Heart left ventricle (tissue), 16 donors: ENCODE data around the gene USP6. TPM values are rescaled to one million over a fixed set of nuclear protein-coding genes. Genes with fewer than 3 reads are reported as not detected.

Experiments
- ATAC-seq, 4 donors: fragments of 200-7000 bp; cut with Tn5 transposase; one replicate each; pipeline ENCODE4 v1.9.1; 2020 to 2022; ENCODE audit warnings: moderate library complexity in 4 of 4, mild to moderate bottlenecking in 3 of 4, moderate number of reproducible peaks in 1 of 4
- DNase-seq, 5 donors: peaks; one replicate each; pipeline ENCODE4 v3.0.0-alpha.2; 2020
- H3K27ac ChIP-seq, 12 donors: fragments of 200-600 bp; sonication (generic) in 4 of 12; one replicate each; pipeline versions ENCODE4 v1.5.0 to v1.8.0; 2016 to 2022; ENCODE audit warnings: mild to moderate bottlenecking in 2 of 12
- H3K27me3 ChIP-seq, 9 donors: fragments of 200-600 bp; sonication (generic) in 2 of 9; one replicate each; pipeline versions ENCODE4 v1.5.1 to v1.8.0; 2016 to 2022; ENCODE audit warnings: mild to moderate bottlenecking in 3 of 9
- H3K36me3 ChIP-seq, 9 donors: fragments of 200-600 bp; sonication (generic) in 2 of 9; one replicate each; pipeline versions ENCODE4 v1.5.0 to v1.8.0; 2018 to 2022; ENCODE audit warnings: mild to moderate bottlenecking in 2 of 9
- H3K4me1 ChIP-seq, 12 donors: fragments of 200-600 bp; sonication (generic) in 4 of 12; one replicate each; pipeline versions ENCODE4 v1.5.0 to v1.8.0; 2016 to 2022; ENCODE audit warnings: mild to moderate bottlenecking in 3 of 12
- H3K4me3 ChIP-seq, 12 donors: fragments of 200-600 bp; sonication (generic) in 4 of 12; one replicate each; pipeline versions ENCODE4 v1.5.0 to v1.8.0; 2017 to 2022; ENCODE audit warnings: mild to moderate bottlenecking in 9 of 12, moderate library complexity in 4 of 12
- H3K9me3 ChIP-seq, 12 donors: fragments of 200-600 bp; sonication (generic) in 4 of 12; one replicate each; pipeline versions ENCODE4 v1.5.0 to v1.8.0; 2016 to 2022; ENCODE audit warnings: mild to moderate bottlenecking in 1 of 12
- CTCF ChIP-seq, 12 donors: fragments of 200-600 bp; sonication (generic) in 4 of 12; IDR thresholded peaks; one replicate each; pipeline versions ENCODE4 v1.5.0 to v1.8.0; 2018 to 2022; ENCODE audit warnings: antibody characterized with exemption in 12 of 12, mild to moderate bottlenecking in 5 of 12
- POLR2A ChIP-seq, 2 donors: fragments of 450-650 bp; IDR thresholded peaks; one replicate each; pipeline ENCODE4 v1.6.1; 2017; ENCODE audit warnings: antibody characterized with exemption in 2 of 2, mild to moderate bottlenecking in 2 of 2, moderate library complexity in 2 of 2
- WGBS, 4 donors: extraction: QIAGEN DNeasy Blood & Tissue Kit in 2 of 4; methylation state at CpG; one replicate each; pipeline versions ENCODE4 v1.1.5 to v1.1.7; 2013 to 2018; 5-methylcytosine and 5-hydroxymethylcytosine counted together
- intact Hi-C, 10 donors: fragments of 100-400 bp; cut with DNase I; formaldehyde crosslinking; loops; one replicate each; pipeline versions ENCODE4 v1.11.1 to v1.14.2; 2022
- polyA plus RNA-seq, 2 donors: library from polyadenylated mRNA; stranded (reverse); fragments of 200-250 nt; gene quantifications; one replicate each; pipeline ENCODE4 v1.2.3, GENCODE V29; 2013
- total RNA-seq, 9 donors: library from RNA; depleted of rRNA in 2 of 9; stranded (reverse); fragments of >200 nt in 2 of 9; fragmentation: NEBNext Ultra II Directional in 3 of 9; extraction: Animal tissue kit (Norgen Biotek cat#: 25700) in 3 of 9; gene quantifications; one replicate each; pipeline versions ENCODE4 v1.1.0 to v1.2.4, GENCODE V29; 2016 to 2023
- donor health status: ischemic (EF 13 %, LVEDD 7.1; RV severe dilation, severe dysfunction).
- donor health status: healthy with polysubstance abuse.
- donor health status: DM: no; HTN: yes; CAD: no.
- donor health status: DM: no; HTN: no; CAD: no.
- donor health status: ischemic (EF 25% LVEDD 6.9; RV normal size, moderate dysfunction).
- donor health status: ischemic (EF 25% LVEDD 5.7; RV mildly dilated, moderate dysfunction).
- donor health status: healthy.
- donor health status: DM: yes; HTN: yes; CAD: no.
- donor health status: ischemic (EF 35%, LVEDD 5.7; RV mildly dilated, moderate dysfunction).
- donor health status: nonischemic (EF 11% LVEDD 7.7; RV severe dilation, severe dysfunction).
- donor health status: DM: yes; HTN: yes; CAD: no.
- donor health status: PGD.
- donor health status: ischemic (EF 29% LVEDD 5.4; RV normal size, mild dysfunction).
- donor health status: nonischemic (EF 23%, LVEDD 6.1; RV moderate dilation, normal function).

Gene USP6
- total and polyA plus RNA-seq, 11 donors = 0.01 to 1.6 (median 0.07) TPM; not detected in 2

GRCh38 chr17:5092218-5093010 is 23.4 kb upstream of the USP6 start:
- ATAC-seq = no peak
- WGBS, 4 donors = 97 to 99% (median 97%) methylated on average over 6 of the region's 6 CpGs
- TF ChIP-seq POLR2A (IDR thresholded peaks at IDR 0.05) (no peak), CTCF (IDR thresholded peaks at IDR 0.05) (no peak)
- H3K27me3 ChIP-seq = peaks cover 0 to 7% (median 0%) of the 10 kb centered on the region in 9 donors
- no peak overlapping the region for H3K27ac ChIP-seq
- peaks cover 5 to 98% (median 92%) of the 10 kb centered on the region in 12 donors for H3K9me3 ChIP-seq
- peaks cover 26 to 70% (median 45%) of the 10 kb centered on the region in 9 donors for H3K36me3 ChIP-seq
- peaks cover 0 to 7% (median 5%) of the 10 kb centered on the region in 12 donors for H3K4me1 ChIP-seq
- H3K4me3 ChIP-seq = no peak overlapping the region
- intact Hi-C loops = no loop called here
- no peak for DNase-seq

GRCh38 chr17:5096731-5097100 is 19.1 kb upstream of the USP6 start:
- Histone ChIP-seq H3K36me3 (peaks cover 6 to 27% (median 10%) of the 10 kb centered on the region in 9 donors), H3K4me1 (peaks cover 0 to 12% (median 5%) of the 10 kb centered on the region in 12 donors), H3K9me3 (peaks cover 5 to 54% (median 49%) of the 10 kb centered on the region in 12 donors), H3K27me3 (peaks cover 0 to 14% (median 0%) of the 10 kb centered on the region in 9 donors), H3K4me3 (peak overlapping the region in 11 of 12 donors; percentile 38 to 84 (median 58)), H3K27ac (peak overlapping the region in 9 of 12 donors; percentile 64 to 88 (median 79))
- TF ChIP-seq POLR2A (IDR thresholded peaks at IDR 0.05) = no peak
- TF ChIP-seq CTCF (IDR thresholded peaks at IDR 0.05) = no peak
- 16 to 28% (median 23%) methylated on average over 7 of the region's 7 CpGs for WGBS, 4 donors
- ATAC-seq (no peak), DNase-seq (no peak)
- intact Hi-C loops = no loop called here

- intact Hi-C loops = no loop called here
- H3K4me1 ChIP-seq = peaks cover 0 to 12% (median 5%) of the 10 kb centered on the region in 12 donors
- peaks cover 0 to 14% (median 0%) of the 10 kb centered on the region in 9 donors for H3K27me3 ChIP-seq
- H3K9me3 ChIP-seq = peaks cover 5 to 49% (median 43%) of the 10 kb centered on the region in 12 donors
- H3K27ac ChIP-seq = peak overlapping the region in 10 of 12 donors; percentile 64 to 88 (median 76)
- peak in 1 of 2 donors; percentile 9 for TF ChIP-seq POLR2A (IDR thresholded peaks at IDR 0.05)
- peak in 1 of 12 donors; percentile 7 for TF ChIP-seq CTCF (IDR thresholded peaks at IDR 0.05)
- peak; percentile 84 to 92 (median 90) for ATAC-seq
- H3K4me3 ChIP-seq = peak overlapping the region; percentile 38 to 84 (median 56)
- peak; percentile 76 to 84 (median 84) for DNase-seq
- peaks cover under 1 to 21% (median 4%) of the 10 kb centered on the region in 9 donors for H3K36me3 ChIP-seq
- WGBS, 4 donors = 0 to 1% (median 1%) methylated on average over 31 to 63 of the region's 63 CpGs
Observed at GRCh38 chr17:5097101-5097834, 18.6 kb upstream of the USP6 start.

- Histone ChIP-seq H3K4me1 (peaks cover 0 to 12% (median 5%) of the 10 kb centered on the region in 12 donors), H3K9me3 (peaks cover 0 to 29% (median 23%) of the 10 kb centered on the region in 12 donors), H3K27ac (no peak overlapping the region), H3K4me3 (no peak overlapping the region), H3K27me3 (peaks cover 0 to 14% (median 0%) of the 10 kb centered on the region in 9 donors), H3K36me3 (peaks cover 0 to 1% (median 0%) of the 10 kb centered on the region in 9 donors)
- TF ChIP-seq CTCF (IDR thresholded peaks at IDR 0.05) (no peak), POLR2A (IDR thresholded peaks at IDR 0.05) (no peak)
- WGBS, 4 donors = 75 to 95% (median 89%) methylated on average over 5 of the region's 5 CpGs
- no peak for DNase-seq
- intact Hi-C loops = no loop called here
- ATAC-seq = no peak
Observed at GRCh38 chr17:5099271-5099670, 16.6 kb upstream of the USP6 start.
